ENCODE measurements around the gene RNF187. TPM values are rescaled to one million over a fixed set of nuclear protein-coding genes. Genes with fewer than 3 reads are reported as not detected.

Gene RNF187
- 100 to 1,000 TPM; 105 to 110 TPM for total RNA-seq

DNA sequence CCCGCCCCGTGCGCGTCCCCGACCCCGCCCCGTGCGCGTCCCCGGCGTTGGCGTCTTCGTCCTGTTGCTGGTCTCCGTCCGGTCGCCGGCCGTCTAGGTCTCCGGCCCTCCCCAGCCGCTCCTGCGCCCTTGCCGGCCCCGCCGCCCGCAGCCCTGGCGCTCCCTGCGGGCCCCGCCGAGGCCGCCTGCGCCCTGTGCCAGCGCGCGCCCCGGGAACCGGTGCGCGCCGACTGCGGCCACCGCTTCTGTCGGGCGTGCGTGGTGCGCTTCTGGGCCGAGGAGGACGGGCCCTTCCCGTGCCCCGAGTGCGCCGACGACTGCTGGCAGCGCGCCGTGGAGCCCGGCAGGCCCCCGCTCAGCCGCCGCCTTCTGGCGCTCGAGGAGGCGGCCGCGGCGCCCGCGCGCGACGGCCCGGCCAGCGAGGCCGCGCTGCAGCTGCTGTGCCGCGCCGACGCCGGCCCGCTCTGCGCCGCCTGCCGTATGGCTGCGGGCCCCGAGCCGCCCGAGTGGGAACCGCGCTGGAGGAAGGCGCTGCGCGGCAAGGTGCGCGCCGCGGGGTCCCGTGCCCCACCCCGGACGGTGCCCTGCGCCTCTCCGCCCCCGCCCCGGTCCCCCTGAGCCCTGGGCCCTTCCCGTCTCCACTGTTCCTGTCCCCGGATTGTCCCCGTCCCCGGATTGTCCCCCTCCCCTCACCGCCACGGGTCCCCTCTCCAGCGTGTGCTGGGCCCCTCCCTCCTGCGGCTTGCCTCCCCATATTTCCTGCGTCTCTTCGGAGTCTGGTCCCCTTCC, at the start of gene RNF187:
TSS of gene RNF187 (plus strand) at position 47 of the 789 bp plus-strand sequence.

Small RNA genes within 50 kb of the gene (microRNA-seq; reads per million reads assigned to microRNA genes)
- gene MIR4666A (ENCODE audit: borderline microRNAs expressed, borderline replicate concordance) = not detected

Other genes starting within 250 kb of the RNF187 start
- 10 to 100 TPM; 55.4 to 56.3 TPM for gene TRIM11, start 80.5 kb upstream of the RNF187 start, total RNA-seq
- gene TRIM17, start 70.5 kb upstream of the RNF187 start, total RNA-seq = 1 to 10 TPM in 1 of 2 experiments, under 1 TPM in 1; 0.55 to 1.3 TPM
- gene RHOU, start 248.1 kb downstream of the RNF187 start, total RNA-seq = 1 to 10 TPM; 7.5 to 8.0 TPM